A549 (cell line): ENCODE results near the gene TBC1D4. TPM values are rescaled to one million over a fixed set of nuclear protein-coding genes. Genes with fewer than 3 reads are reported as not detected.

Source experiments
- ATAC-seq, 2 experiments: fragments of 200-7000 bp in 1 of 2; fragments of >200 bp in 1 of 2; cut with Nextera tagmentation in 1 of 2; cut with Tn5 transposase in 1 of 2; 3 replicates each; pipeline versions ENCODE4 v1.8.0 to v1.9.1; 2018 to 2020; ENCODE audit warnings: mild to moderate bottlenecking in 1 of 2, moderate library complexity in 1 of 2
- CTCF ChIA-PET: fragments of 300-600 bp; sonication (Branson Sonifier 250); formaldehyde crosslinking; extraction: SDS; loops from one replicate; lab custom pipeline; 2021; ENCODE audit warnings: antibody characterized with exemption, inconsistent platforms; lab: Yijun Ruan, JAX
- POLR2A ChIA-PET: fragments of 350-600 bp; formaldehyde crosslinking; extraction: SDS; loops from one replicate; lab custom pipeline; 2021; ENCODE audit warnings: antibody characterized with exemption, inconsistent platforms; lab: Yijun Ruan, JAX
- DNase-seq, 2 experiments: peaks; one replicate each; pipeline versions ENCODE4 v3.0.0 to v3.0.0-alpha.2; 2011 to 2016; ENCODE audit warnings: low read depth in 1 of 2, low spot score in 1 of 2
- FAIRE-seq: peaks from 2 replicates; lab custom pipeline; 2011; peaks lifted over from hg19 to GRCh38; lab: Jason Lieb, UNC
- H3K27ac ChIP-seq, 2 experiments: fragments of >200 bp; sonication (Bioruptor Twin); formaldehyde crosslinking; 3 replicates each; pipeline ENCODE4 v1.5.1; 2016 to 2017
- H3K4me1 ChIP-seq: fragments of >200 bp; sonication (Bioruptor Twin); formaldehyde crosslinking; 3 replicates; pipeline ENCODE4 v1.6.1; 2016
- H3K4me2 ChIP-seq: fragments of >200 bp; sonication (Bioruptor Twin); formaldehyde crosslinking; 3 replicates; pipeline ENCODE4 v1.6.1; 2016
- H3K4me3 ChIP-seq: fragments of >200 bp; sonication (Bioruptor Twin); formaldehyde crosslinking; 3 replicates; pipeline ENCODE4 v1.5.1; 2016
- H3K9me3 ChIP-seq: fragments of >200 bp; sonication (Bioruptor Twin); formaldehyde crosslinking; 3 replicates; pipeline ENCODE4 v1.6.1; 2016
- BHLHE40 ChIP-seq: IDR thresholded peaks from 2 replicates; pipeline ENCODE4 v1.6.1; 2012; ENCODE audit warnings: low read depth, low read length, inconsistent platforms
- CBX8 ChIP-seq: fragments of 200-600 bp; sonication (generic); IDR thresholded peaks from 2 replicates; pipeline ENCODE4 v1.6.1; 2016
- CEBPB ChIP-seq, 2 experiments: fragments of >200 bp in 1 of 2; sonication (Bioruptor Twin) in 1 of 2; formaldehyde crosslinking in 1 of 2; IDR thresholded peaks; 2 replicates each; pipeline ENCODE4 v1.6.1; 2012 to 2016
- EHF ChIP-seq: fragments of 250-450 bp; sonication (Bioruptor Pico); IDR thresholded peaks from 2 replicates; pipeline ENCODE4 v1.5.0; 2020; ENCODE audit warnings: mild to moderate bottlenecking
- ESRRA ChIP-seq: fragments of 150-350 bp; IDR thresholded peaks from 2 replicates; pipeline ENCODE4 v1.6.1; 2014; ENCODE audit warnings: mild to moderate bottlenecking, low read length, borderline replicate concordance
- FOSB ChIP-seq: fragments of 250-450 bp; sonication (Bioruptor Pico); IDR thresholded peaks from 2 replicates; pipeline ENCODE4 v1.5.0; 2020; ENCODE audit warnings: mild to moderate bottlenecking, moderate library complexity
- FOSL2 ChIP-seq, 2 experiments: fragments of 450-650 bp in 1 of 2; fragments of >200 bp in 1 of 2; sonication (Bioruptor Twin) in 1 of 2; formaldehyde crosslinking; IDR thresholded peaks; 2 replicates each; pipeline versions ENCODE4 v1.5.0 to v1.6.1; 2016 to 2020; ENCODE audit warnings: mild to moderate bottlenecking in 1 of 2, moderate library complexity in 1 of 2
- GATA3 ChIP-seq: IDR thresholded peaks from 2 replicates; pipeline ENCODE4 v1.6.1; 2012; ENCODE audit warnings: borderline replicate concordance
- HEYL ChIP-seq: fragments of 250-450 bp; sonication (Bioruptor Pico); IDR thresholded peaks from 2 replicates; pipeline ENCODE4 v1.8.0; 2021; ENCODE audit warnings: mild to moderate bottlenecking, moderate library complexity
- HOXA7 ChIP-seq: fragments of 250-450 bp; sonication (Bioruptor Pico); IDR thresholded peaks from 2 replicates; pipeline ENCODE4 v1.5.0; 2020; ENCODE audit warnings: mild to moderate bottlenecking, moderate library complexity
- HOXB13 ChIP-seq: fragments of 250-450 bp; sonication (Bioruptor Pico); IDR thresholded peaks from 2 replicates; pipeline ENCODE4 v1.5.0; 2020; ENCODE audit warnings: low read depth, mild to moderate bottlenecking, moderate library complexity
- HOXB5 ChIP-seq: fragments of 250-450 bp; sonication (Bioruptor Pico); IDR thresholded peaks from 2 replicates; pipeline ENCODE4 v1.5.0; 2020; ENCODE audit warnings: mild to moderate bottlenecking, moderate library complexity
- JUN ChIP-seq, 2 experiments: fragments of >200 bp; sonication (Bioruptor Twin); formaldehyde crosslinking; IDR thresholded peaks; 2 replicates in 1 of 2; 3 replicates in 1 of 2; pipeline ENCODE4 v1.6.1; 2016 to 2017
- KDM1A ChIP-seq: fragments of 200-600 bp; sonication (generic); IDR thresholded peaks from 2 replicates; pipeline ENCODE4 v1.6.1; 2016; ENCODE audit warnings: low read depth, mild to moderate bottlenecking
- MAFK ChIP-seq: fragments of 450-650 bp; IDR thresholded peaks from 2 replicates; pipeline ENCODE4 v1.6.1; 2014; ENCODE audit not compliant: partially characterized antibody
- NFE2L2 ChIP-seq: fragments of 150-350 bp; conservative IDR thresholded peaks from 2 replicates; pipeline ENCODE4 v1.6.1; 2014; ENCODE audit warnings: low read length
- NR3C1 ChIP-seq: fragments of >200 bp; sonication (Bioruptor Twin); formaldehyde crosslinking; IDR thresholded peaks from 3 replicates; pipeline ENCODE4 v1.6.1; 2017
- PHF8 ChIP-seq: fragments of 200-600 bp; sonication (generic); IDR thresholded peaks from 2 replicates; pipeline ENCODE4 v1.6.1; 2016; ENCODE audit warnings: low read depth, mild to moderate bottlenecking, antibody characterized with exemption, moderate library complexity, borderline replicate concordance
- POLR2A ChIP-seq: IDR thresholded peaks from 2 replicates; pipeline ENCODE4 v1.6.1; 2012; ENCODE audit warnings: mild to moderate bottlenecking, low read length
- RFX5 ChIP-seq: fragments of 450-650 bp; IDR thresholded peaks from 2 replicates; pipeline ENCODE4 v1.7.1; 2014; ENCODE audit warnings: antibody characterized with exemption, mild to moderate bottlenecking, moderate library complexity
- TFCP2L1 ChIP-seq: fragments of 250-450 bp; sonication (Bioruptor Pico); IDR thresholded peaks from 2 replicates; pipeline ENCODE4 v1.5.0; 2021; ENCODE audit warnings: mild to moderate bottlenecking
- WGBS: methylation state at CpG from one replicate; pipeline ENCODE4 v1.1.6; 2017; ENCODE audit errors: missing lambda C conversion rate; 5-methylcytosine and 5-hydroxymethylcytosine counted together
- polyA plus RNA-seq, 4 experiments: library from polyadenylated mRNA; depleted of rRNA in 3 of 4; stranded (reverse); fragments of >200 nt; fragmentation: RNase III in 1 of 4; extraction: RNeasy Plus Mini Kit Qiagen cat#74134 plus additional on column Dnase treatment in 1 of 4; gene quantifications; 2 replicates in 3 of 4; 3 replicates in 1 of 4; pipeline ENCODE4 v1.2.3, GENCODE V29; 2011 to 2017
- TF ChIP-seq, protein P1 (sequence below): IDR thresholded peaks from 2 replicates; pipeline ENCODE4 v1.6.1; 2012; ENCODE audit warnings: low read depth, borderline replicate concordance
- TF ChIP-seq, protein P2 (sequence below): fragments of >200 bp; sonication (Bioruptor Twin); formaldehyde crosslinking; IDR thresholded peaks from 3 replicates; pipeline ENCODE4 v1.5.1; 2016
- TF ChIP-seq, protein P3 (sequence below): fragments of 250-450 bp; sonication (Bioruptor Pico); IDR thresholded peaks from 2 replicates; pipeline ENCODE4 v1.5.0; 2020; ENCODE audit warnings: low read depth, mild to moderate bottlenecking, moderate library complexity
- TF ChIP-seq, protein P4 (sequence below): IDR thresholded peaks from 2 replicates; pipeline ENCODE4 v1.6.1; 2012

Gene TBC1D4
- polyA plus RNA-seq, 2 of the 4 experiments (the other 2 are of a cell fraction): 9.5 to 12.5 TPM

DNA sequence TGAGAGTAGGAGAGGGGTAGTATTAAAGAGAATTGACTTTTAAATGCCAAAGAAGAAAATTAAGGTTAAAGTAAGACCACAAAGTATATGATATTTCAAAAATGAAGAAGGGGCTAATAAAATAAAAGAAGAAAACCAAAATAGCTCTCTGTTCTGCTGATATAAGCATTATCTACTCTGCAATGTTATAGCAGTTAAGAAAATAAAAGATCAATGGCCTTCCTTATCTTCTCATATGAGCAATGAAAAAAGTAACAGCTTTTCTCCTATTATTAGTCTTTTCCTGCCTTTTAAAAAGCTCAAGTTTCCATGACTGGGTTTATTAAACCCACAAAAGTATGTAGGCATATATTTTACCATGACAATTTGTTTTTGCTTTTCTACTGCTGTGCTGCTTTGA, 126.4 kb downstream of the TBC1D4 start:
- FAIRE-seq: no peak

DNA sequence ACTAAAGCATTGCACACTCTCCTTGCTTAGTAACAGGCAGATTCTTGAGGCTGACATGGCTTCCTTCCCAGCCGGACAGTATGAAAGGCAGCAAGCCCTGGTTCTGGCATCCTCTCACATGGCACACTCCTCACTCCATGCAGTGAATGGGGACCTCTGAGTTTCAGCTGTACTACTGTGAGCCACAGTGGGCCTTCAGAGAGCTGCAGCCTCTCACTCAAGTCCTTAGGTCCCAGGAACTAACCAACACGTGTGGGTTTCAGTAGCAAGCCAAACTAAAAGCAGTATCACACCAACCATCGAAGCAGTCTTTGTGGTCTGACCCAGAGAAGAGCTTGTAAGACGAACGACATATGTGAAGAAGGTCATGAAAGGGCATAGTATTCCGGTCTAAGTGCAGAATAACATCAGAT, 128.2 kb downstream of the TBC1D4 start:
- CTCF ChIA-PET: no interaction called here
- Histone ChIP-seq H3K9me3 (no peaks in the 10 kb centered on the region), H3K4me1 (no peaks in the 10 kb centered on the region; the same call in 2 of the 3 replicates), H3K4me3 (no peak overlapping the region), H3K4me2 (no peak overlapping the region), H3K27ac (no peak overlapping the region)
- TF ChIP-seq CEBPB (IDR thresholded peaks at IDR 0.05) (no peak), BHLHE40 (no peak), HOXB5 (no peak), CBX8 (no peak), KDM1A (no peak), PHF8 (no peak), HOXA7 (no peak), HOXB13 (no peak), NR3C1 (no peak), POLR2A (no peak), FOSL2 (IDR thresholded peaks at IDR 0.05) (no peak), FOSL2 (CRISPR knock-in tag; IDR thresholded peaks at IDR 0.05) (no peak), TFCP2L1 (CRISPR knock-in tag) (no peak), GATA3 (no peak), ESRRA (no peak), HEYL (CRISPR knock-in tag) (no peak)
- TF ChIP-seq, protein P1, sequence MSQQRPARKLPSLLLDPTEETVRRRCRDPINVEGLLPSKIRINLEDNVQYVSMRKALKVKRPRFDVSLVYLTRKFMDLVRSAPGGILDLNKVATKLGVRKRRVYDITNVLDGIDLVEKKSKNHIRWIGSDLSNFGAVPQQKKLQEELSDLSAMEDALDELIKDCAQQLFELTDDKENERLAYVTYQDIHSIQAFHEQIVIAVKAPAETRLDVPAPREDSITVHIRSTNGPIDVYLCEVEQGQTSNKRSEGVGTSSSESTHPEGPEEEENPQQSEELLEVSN: no peak
- TF ChIP-seq, protein P2, sequence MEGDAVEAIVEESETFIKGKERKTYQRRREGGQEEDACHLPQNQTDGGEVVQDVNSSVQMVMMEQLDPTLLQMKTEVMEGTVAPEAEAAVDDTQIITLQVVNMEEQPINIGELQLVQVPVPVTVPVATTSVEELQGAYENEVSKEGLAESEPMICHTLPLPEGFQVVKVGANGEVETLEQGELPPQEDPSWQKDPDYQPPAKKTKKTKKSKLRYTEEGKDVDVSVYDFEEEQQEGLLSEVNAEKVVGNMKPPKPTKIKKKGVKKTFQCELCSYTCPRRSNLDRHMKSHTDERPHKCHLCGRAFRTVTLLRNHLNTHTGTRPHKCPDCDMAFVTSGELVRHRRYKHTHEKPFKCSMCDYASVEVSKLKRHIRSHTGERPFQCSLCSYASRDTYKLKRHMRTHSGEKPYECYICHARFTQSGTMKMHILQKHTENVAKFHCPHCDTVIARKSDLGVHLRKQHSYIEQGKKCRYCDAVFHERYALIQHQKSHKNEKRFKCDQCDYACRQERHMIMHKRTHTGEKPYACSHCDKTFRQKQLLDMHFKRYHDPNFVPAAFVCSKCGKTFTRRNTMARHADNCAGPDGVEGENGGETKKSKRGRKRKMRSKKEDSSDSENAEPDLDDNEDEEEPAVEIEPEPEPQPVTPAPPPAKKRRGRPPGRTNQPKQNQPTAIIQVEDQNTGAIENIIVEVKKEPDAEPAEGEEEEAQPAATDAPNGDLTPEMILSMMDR: no peak
- no peak for FAIRE-seq
- no peak for ATAC-seq
- WGBS: 87% methylated on average over 6 of the region's 6 CpGs
- POLR2A ChIA-PET: no interaction called here
- no peak for DNase-seq

More for the DNA sequence above, 126.4 kb downstream of the TBC1D4 start:
- ChIA-PET POLR2A (no interaction called here), CTCF (no interaction called here)
- Histone ChIP-seq H3K4me3 (no peak overlapping the region), H3K9me3 (no peaks in the 10 kb centered on the region), H3K4me1 (peaks cover 6% of the 10 kb centered on the region; the same call in 1 of the 3 replicates), H3K4me2 (no peak overlapping the region), H3K27ac (no peak overlapping the region)
- no peak for DNase-seq
- no peak for TF ChIP-seq EHF (CRISPR knock-in tag)
- TF ChIP-seq GATA3: no peak
- no peak for TF ChIP-seq JUN (IDR thresholded peaks at IDR 0.05)
- no peak for TF ChIP-seq FOSB (CRISPR knock-in tag)
- TF ChIP-seq MAFK: peak; percentile 28
- no peak for TF ChIP-seq RFX5
- TF ChIP-seq, protein P3, sequence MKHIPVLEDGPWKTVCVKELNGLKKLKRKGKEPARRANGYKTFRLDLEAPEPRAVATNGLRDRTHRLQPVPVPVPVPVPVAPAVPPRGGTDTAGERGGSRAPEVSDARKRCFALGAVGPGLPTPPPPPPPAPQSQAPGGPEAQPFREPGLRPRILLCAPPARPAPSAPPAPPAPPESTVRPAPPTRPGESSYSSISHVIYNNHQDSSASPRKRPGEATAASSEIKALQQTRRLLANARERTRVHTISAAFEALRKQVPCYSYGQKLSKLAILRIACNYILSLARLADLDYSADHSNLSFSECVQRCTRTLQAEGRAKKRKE (CRISPR knock-in tag): no peak
- TF ChIP-seq, protein P4, sequence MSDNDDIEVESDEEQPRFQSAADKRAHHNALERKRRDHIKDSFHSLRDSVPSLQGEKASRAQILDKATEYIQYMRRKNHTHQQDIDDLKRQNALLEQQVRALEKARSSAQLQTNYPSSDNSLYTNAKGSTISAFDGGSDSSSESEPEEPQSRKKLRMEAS: no peak
- TF ChIP-seq NFE2L2: no peak
- no peak for ATAC-seq
